AG10803 (cell line): ENCODE measurements around the gene SH2B2.

Experiments used
- DNase-seq: peaks from one replicate; pipeline ENCODE4 v3.0.0; 2010; ENCODE audit warnings: low read depth
- H3K4me3 ChIP-seq: 2 replicates; pipeline ENCODE4 v1.5.1; 2011; ENCODE audit warnings: mild to moderate bottlenecking, low read length, control low read depth
- CTCF ChIP-seq: conservative IDR thresholded peaks from 2 replicates; pipeline ENCODE4 v1.5.1; 2011; ENCODE audit warnings: mild to moderate bottlenecking, low read length, control low read depth, inconsistent platforms

SH2B2 gene

GRCh38 chr7:102255916-102256315 lies 30.8 kb upstream of the SH2B2 start:
- TF ChIP-seq CTCF = no peak
- H3K4me3 ChIP-seq = no peak overlapping the region
- DNase-seq = no peak

- no peak for DNase-seq
- H3K4me3 ChIP-seq = no peak overlapping the region
- TF ChIP-seq CTCF = no peak
These were observed 28.5 kb upstream of the SH2B2 start for GRCh38 chr7:102258073-102258748.

GRCh38 chr7:102258749-102259107 lies 27.9 kb upstream of the SH2B2 start:
- no peak for TF ChIP-seq CTCF
- no peak overlapping the region for H3K4me3 ChIP-seq
- DNase-seq = peak; percentile 28

- no peak overlapping the region for H3K4me3 ChIP-seq
- peak; percentile 36 for DNase-seq
- TF ChIP-seq CTCF = no peak
These were observed 25.8 kb upstream of the SH2B2 start for GRCh38 chr7:102260856-102261255.

GRCh38 chr7:102261451-102261850 lies 25.2 kb upstream of the SH2B2 start:
- H3K4me3 ChIP-seq = no peak overlapping the region
- no peak for TF ChIP-seq CTCF
- DNase-seq = no peak

- TF ChIP-seq CTCF = no peak
- DNase-seq = no peak
- H3K4me3 ChIP-seq = no peak overlapping the region
These were observed 24.1 kb upstream of the SH2B2 start for GRCh38 chr7:102262546-102262945.

- TF ChIP-seq CTCF = no peak
- H3K4me3 ChIP-seq = no peak overlapping the region
These were observed 22.2 kb upstream of the SH2B2 start for GRCh38 chr7:102264367-102264891.

More at GRCh38 chr7:102264367-102264891, 22.2 kb upstream of the SH2B2 start:
- DNase-seq = no peak
